NT2/D1 (cell line): Measurements from ENCODE around the gene INPP5K.
A peak's percentile ranks its signal among the peaks of the same experiment; 100 is the strongest.
"Not testable (repeated sequence)": the region's sequence is repeated elsewhere in the genome, so short reads cannot be mapped to it uniquely, and the experiment has no call there.

Experiments
- DNase-seq: peaks from one replicate; pipeline ENCODE4 v3.0.0-alpha.2; 2011; ENCODE audit warnings: low read depth, low spot score
- H3K27me3 ChIP-seq: 2 replicates; pipeline ENCODE4 v1.6.0; 2011; ENCODE audit warnings: mild to moderate bottlenecking; ENCODE audit not compliant: insufficient read length, insufficient read depth
- H3K36me3 ChIP-seq: 2 replicates; pipeline ENCODE4 v1.6.1; 2011; ENCODE audit warnings: mild to moderate bottlenecking, low read length, mixed read lengths; ENCODE audit not compliant: insufficient read depth, insufficient read length
- H3K4me1 ChIP-seq: 2 replicates; pipeline ENCODE4 v1.5.1; 2011; ENCODE audit not compliant: insufficient read depth, insufficient read length
- H3K4me3 ChIP-seq: 2 replicates; pipeline ENCODE4 v1.5.1; 2011; ENCODE audit warnings: low read depth; ENCODE audit not compliant: insufficient read length
- H3K9ac ChIP-seq: 2 replicates; pipeline ENCODE4 v1.6.0; 2011; ENCODE audit warnings: low read depth; ENCODE audit not compliant: insufficient read length
- H3K9me3 ChIP-seq: 2 replicates; pipeline ENCODE4 v1.5.1; 2011; ENCODE audit warnings: mild to moderate bottlenecking, low read length; ENCODE audit not compliant: insufficient read depth
- SUZ12 ChIP-seq: IDR thresholded peaks from 2 replicates; pipeline ENCODE4 v1.6.1; 2011; ENCODE audit not compliant: insufficient read length, insufficient read depth; ENCODE audit errors: extremely low read depth
- YY1 ChIP-seq: IDR thresholded peaks from 2 replicates; pipeline ENCODE4 v1.6.1; 2011; ENCODE audit not compliant: insufficient read length, insufficient read depth
- ZNF274 ChIP-seq: IDR thresholded peaks from 2 replicates; pipeline ENCODE4 v1.6.1; 2011; ENCODE audit warnings: mild to moderate bottlenecking, low read depth, low read length

Gene INPP5K

DNA sequence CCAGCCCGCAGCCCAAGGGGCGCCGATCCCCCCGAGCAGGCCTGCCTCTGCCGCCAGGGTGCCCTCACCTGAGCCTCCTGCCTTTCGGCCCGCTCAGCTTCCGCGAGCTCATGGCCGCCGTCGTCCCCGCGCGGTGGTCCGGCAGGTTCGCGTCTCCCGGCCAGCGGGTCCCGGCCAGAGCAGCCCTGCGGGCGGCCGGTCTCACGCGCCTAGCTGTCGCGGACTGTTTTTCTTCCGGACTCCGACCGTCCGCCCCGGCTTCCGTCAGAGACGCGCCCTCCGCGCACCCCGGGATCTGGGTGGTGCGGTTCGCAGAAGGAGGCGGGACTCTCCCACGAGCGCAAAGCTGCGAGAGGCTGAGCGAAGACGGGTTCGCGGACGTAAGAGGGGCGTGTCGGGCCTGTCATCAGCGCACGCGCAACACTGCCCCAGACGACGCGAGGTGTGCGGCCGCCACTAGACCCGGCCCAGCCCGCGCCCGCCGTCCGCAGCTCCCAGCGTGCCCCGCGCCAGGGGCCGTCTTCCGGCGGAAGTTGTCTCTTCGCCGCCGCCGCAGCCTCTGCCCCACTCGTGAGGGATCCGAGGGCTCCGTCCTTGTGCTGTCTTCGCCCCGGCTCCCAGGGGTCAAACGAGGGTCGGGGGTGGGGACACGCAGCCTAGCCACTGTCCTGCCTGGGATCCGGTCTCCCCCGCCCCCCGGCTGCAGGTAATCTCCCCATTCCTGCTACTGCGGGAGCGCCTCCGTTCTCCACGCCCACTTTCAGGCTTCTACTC lies at the start of gene INPP5K:
Gene INPP5K, minus strand, starts transcription at position 225 of the 774 bp plus-strand sequence. Its CDS starts 113 bp downstream, at position 112.
- H3K4me3 ChIP-seq, result peak within 1 kb of the TSS; percentile 91
- peaks cover 6% of the 10 kb centered on the region for H3K4me1 ChIP-seq
- H3K27me3 ChIP-seq, result no peaks in the 10 kb centered on the region
- peaks cover 43% of the 10 kb centered on the region for H3K36me3 ChIP-seq
- DNase-seq, result peak; percentile 83
- TF ChIP-seq YY1 (no peak), ZNF274 (no peak)
- no peaks in the 10 kb centered on the region for H3K9me3 ChIP-seq
- peak within 1 kb of the TSS; percentile 91 for H3K9ac ChIP-seq

DNA sequence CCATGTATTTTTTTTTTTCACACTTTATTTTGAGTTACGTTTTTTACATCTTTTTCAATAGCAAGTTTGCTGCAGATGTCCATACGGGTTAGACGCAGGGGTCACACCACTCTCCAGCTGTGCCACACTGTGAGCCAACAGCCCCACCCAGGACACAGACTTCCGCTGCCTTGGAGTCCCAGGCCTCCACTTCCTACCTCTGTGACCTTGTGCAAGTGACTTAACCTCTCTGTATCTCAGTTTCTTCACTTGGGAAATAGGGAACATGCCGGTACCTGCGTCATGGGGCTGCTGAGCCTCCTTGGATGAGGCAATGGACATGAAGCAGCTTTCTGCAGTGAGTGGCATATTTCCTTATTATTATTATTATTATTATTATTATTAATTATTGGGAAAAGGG lies 49.5 kb upstream of the INPP5K start:
- no peak for TF ChIP-seq SUZ12
- no peak for TF ChIP-seq ZNF274
- TF ChIP-seq YY1, result no peak
- H3K4me3 ChIP-seq, result no peak overlapping the region

DNA sequence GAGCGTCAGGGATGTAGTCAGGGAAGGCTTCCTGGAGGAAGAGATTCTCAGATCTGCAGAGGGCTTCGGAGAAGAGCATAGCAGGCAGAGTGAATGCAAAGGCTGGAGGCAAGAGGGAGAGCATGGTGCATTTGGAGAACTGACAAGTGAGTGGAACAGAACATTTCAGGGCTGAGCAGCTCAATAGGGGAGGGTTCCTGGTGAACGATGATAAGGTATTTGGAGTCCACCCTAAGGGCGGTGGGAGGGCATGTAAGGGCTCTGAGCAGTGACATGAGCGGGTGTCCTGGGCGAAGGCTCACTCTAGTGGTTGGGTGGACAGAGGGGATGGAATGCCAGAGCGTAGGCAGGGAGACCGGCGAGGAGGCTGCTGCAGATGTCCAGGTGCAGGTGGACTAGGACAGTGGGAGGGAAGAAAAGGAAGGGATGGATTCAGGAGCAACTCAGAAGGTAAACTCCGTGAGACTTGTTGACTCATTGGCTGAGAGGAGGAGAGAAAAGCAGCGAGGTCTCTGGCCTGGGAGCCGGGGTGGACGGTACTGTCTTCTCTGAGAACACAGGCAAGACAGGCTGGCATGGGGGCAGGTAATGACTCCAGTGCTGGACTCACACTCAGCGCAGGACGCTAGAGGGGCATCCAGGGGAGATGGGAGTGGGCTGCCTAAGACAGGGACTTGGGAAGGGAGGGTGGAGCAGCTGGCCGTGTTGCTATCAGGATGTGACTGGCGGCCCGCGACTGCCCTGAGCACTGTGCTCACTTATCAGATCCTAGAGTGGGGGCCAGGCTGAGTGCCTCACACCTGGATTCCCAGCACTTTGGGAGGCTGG lies 47.6 kb upstream of the INPP5K start:
- Histone ChIP-seq H3K9ac (no peak overlapping the region), H3K9me3 (no peaks in the 10 kb centered on the region), H3K27me3 (no peaks in the 10 kb centered on the region), H3K4me3 (no peak overlapping the region), H3K4me1 (peaks cover 17% of the 10 kb centered on the region), H3K36me3 (peaks cover 6% of the 10 kb centered on the region)
- no peak for DNase-seq
- TF ChIP-seq ZNF274 (no peak), YY1 (no peak)

More for the DNA sequence above, 49.5 kb upstream of the INPP5K start:
- peaks cover 1% of the 10 kb centered on the region for H3K36me3 ChIP-seq
- no peaks in the 10 kb centered on the region for H3K9me3 ChIP-seq
- peaks cover 11% of the 10 kb centered on the region for H3K4me1 ChIP-seq
- DNase-seq, result no peak
- no peaks in the 10 kb centered on the region for H3K27me3 ChIP-seq
- no peak overlapping the region for H3K9ac ChIP-seq

DNA sequence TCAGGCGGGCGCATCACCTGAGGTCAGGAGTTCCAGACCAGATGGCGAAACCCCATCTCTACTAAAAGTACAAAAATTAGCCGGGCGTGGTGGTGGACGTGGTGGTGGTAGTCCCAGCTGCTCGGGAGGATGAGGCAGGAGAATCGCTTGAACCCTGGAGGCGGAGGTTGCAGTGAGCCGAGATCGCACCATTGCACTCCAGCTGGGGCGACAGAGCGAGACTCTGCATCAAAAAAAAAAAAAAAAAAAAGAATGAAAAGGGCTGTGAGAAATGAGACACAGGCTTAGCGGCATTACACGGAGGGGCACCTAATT lies 47.0 kb upstream of the INPP5K start:
- not testable (repeated sequence) for DNase-seq, H3K27me3 ChIP-seq, H3K4me3 ChIP-seq, H3K36me3 ChIP-seq, H3K9ac ChIP-seq, H3K9me3 ChIP-seq
- peaks cover 17% of the 10 kb centered on the region for H3K4me1 ChIP-seq

DNA sequence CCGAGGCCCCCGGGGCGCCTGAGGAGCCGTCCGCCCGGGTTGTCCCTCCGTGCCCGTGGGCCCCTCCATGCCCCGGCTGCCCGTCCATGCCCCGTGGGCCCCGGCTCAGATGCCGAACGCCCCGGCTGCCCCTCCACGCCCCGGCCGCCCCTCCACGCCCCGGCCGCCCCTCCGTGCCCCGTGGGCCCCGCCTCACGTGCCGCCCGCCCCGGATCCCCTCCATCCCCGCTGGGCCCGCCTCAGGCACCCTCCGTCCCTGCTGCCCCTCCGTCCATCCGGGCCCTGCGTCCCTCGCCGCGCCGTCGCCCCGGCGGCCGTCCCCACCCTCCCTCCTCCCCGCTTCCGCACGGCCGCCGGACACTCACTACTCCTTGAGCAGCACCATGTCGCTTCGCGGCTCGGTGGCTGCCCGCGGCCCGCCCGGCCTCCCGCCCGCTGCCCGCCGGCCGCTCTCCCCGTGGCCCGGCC lies 45.8 kb upstream of the INPP5K start:
- no peak for TF ChIP-seq YY1
- no peak for TF ChIP-seq ZNF274
- H3K27me3 ChIP-seq, result no peaks in the 10 kb centered on the region
- H3K4me1 ChIP-seq, result peaks cover 17% of the 10 kb centered on the region
- H3K4me3 ChIP-seq, result peak overlapping the region; percentile 71
- peak overlapping the region; percentile 91 for H3K9ac ChIP-seq
- H3K36me3 ChIP-seq, result peaks cover 16% of the 10 kb centered on the region
- DNase-seq, result no peak
- no peaks in the 10 kb centered on the region for H3K9me3 ChIP-seq

DNA sequence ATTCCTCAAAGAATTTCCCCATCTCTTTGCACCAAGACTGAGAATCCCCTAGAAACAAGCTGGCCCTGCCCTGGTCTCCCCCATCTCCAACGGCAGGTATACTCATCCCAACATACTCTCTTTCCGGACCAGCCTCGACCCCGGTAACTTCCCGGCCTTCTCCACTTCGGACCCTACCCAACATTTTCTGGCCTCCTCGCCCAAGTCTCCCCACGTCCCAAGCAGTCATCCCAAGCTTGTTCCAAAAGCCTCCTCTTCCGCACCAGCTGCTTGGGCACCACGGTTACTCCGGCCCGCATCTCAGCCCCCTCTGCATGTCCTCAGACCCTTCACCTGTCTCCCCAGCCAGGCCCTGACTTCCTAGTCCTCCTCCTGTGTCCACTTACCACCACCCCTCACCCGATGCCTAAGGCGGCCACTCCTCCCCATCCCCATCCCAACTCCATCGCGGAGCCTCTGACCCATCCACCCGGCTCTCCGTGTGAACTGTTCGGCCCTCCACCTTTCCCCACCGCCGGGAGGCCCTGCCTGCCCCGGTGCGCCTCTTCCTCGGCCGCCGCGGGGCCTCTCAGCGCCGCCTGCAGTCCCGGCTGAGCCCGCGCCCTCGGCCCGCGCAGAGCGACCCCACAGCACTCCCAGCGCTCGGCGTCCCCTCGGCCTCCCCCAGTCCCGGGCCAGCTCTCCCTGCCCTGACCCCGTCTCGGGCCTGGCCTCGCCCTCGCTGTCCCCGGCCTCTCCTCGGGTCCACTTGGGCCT lies 45.2 kb upstream of the INPP5K start:
- Histone ChIP-seq H3K4me3 (peak overlapping the region; percentile 71), H3K9me3 (no peaks in the 10 kb centered on the region), H3K27me3 (no peaks in the 10 kb centered on the region), H3K36me3 (peaks cover 22% of the 10 kb centered on the region), H3K4me1 (peaks cover 17% of the 10 kb centered on the region), H3K9ac (peak overlapping the region; percentile 91)
- no peak for DNase-seq
- TF ChIP-seq SUZ12, result no peak
- TF ChIP-seq ZNF274, result no peak
- no peak for TF ChIP-seq YY1

DNA sequence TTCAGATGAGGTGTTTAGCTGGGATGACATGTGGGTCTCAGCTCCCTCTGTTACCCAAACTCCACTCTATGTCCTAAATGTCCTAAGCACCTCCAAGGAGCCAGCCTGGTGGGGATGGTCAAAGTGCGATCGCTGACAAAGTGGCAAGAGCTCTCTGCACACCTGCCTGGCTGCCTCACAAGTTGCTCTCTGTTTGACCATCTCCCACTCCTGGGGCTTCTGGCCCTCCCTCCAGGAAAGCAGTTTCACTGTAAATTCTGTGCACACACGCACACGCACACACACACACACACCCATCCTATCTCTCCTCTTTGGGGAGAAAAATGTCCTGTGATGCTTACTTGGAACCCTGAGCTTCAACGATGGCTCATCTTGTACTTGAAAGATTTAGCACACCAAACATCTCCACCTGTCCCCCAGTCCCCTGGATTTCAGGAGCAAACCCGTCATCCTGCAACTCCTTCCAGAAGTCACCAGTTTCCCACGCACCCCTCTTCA lies 44.5 kb upstream of the INPP5K start:
- Histone ChIP-seq H3K9me3 (no peaks in the 10 kb centered on the region), H3K4me3 (peak overlapping the region; percentile 71), H3K4me1 (peaks cover 17% of the 10 kb centered on the region), H3K27me3 (no peaks in the 10 kb centered on the region), H3K9ac (peak overlapping the region; percentile 91), H3K36me3 (peaks cover 29% of the 10 kb centered on the region)
- TF ChIP-seq ZNF274 (no peak), YY1 (no peak), SUZ12 (no peak)
- no peak for DNase-seq
